GM23248 (cell line): ENCODE results near the gene PAQR4. TPM values are rescaled to one million over a fixed set of nuclear protein-coding genes. Genes with fewer than 3 reads are reported as not detected.
"Not testable (repeated sequence)": the region's sequence is repeated elsewhere in the genome, so short reads cannot be mapped to it uniquely, and the experiment has no call there.

Experiments used
- DNase-seq: peaks from one replicate; pipeline ENCODE4 v3.0.0-alpha.2; 2015
- H2AFZ ChIP-seq: fragments of 200-600 bp; sonication (generic); 2 replicates; pipeline ENCODE4 v1.6.1; 2016; ENCODE audit warnings: antibody characterized with exemption
- H3F3A ChIP-seq: fragments of 200-600 bp; sonication (generic); 2 replicates; pipeline ENCODE4 v1.6.1; 2016; ENCODE audit warnings: mild to moderate bottlenecking, antibody characterized with exemption, mixed run types; ENCODE audit not compliant: insufficient read depth
- H3K27ac ChIP-seq: fragments of 200-600 bp; sonication (generic); 2 replicates; pipeline ENCODE4 v1.5.1; 2016; ENCODE audit warnings: mild to moderate bottlenecking
- H3K27me3 ChIP-seq: fragments of 200-600 bp; sonication (generic); replicated peaks from 2 replicates; pipeline ENCODE4 v1.6.1; 2016; ENCODE audit warnings: mild to moderate bottlenecking; ENCODE audit not compliant: insufficient read depth
- H3K36me3 ChIP-seq: fragments of 200-600 bp; sonication (generic); 2 replicates; pipeline ENCODE4 v1.6.1; 2016; ENCODE audit warnings: low read depth, mild to moderate bottlenecking
- H3K4me1 ChIP-seq: fragments of 200-600 bp; sonication (generic); 2 replicates; pipeline ENCODE4 v1.6.1; 2016; ENCODE audit warnings: mild to moderate bottlenecking; ENCODE audit not compliant: insufficient read depth
- H3K4me2 ChIP-seq: fragments of 200-600 bp; sonication (generic); one replicate; pipeline ENCODE4 v1.6.1; 2016; ENCODE audit warnings: mild to moderate bottlenecking; ENCODE audit not compliant: unreplicated experiment
- H3K4me3 ChIP-seq: fragments of 200-600 bp; sonication (generic); 2 replicates; pipeline ENCODE4 v1.5.1; 2016; ENCODE audit warnings: mild to moderate bottlenecking
- H3K79me2 ChIP-seq: fragments of 200-600 bp; sonication (generic); 2 replicates; pipeline ENCODE4 v1.6.1; 2016; ENCODE audit warnings: mild to moderate bottlenecking; ENCODE audit not compliant: insufficient read depth
- H3K9ac ChIP-seq: fragments of 200-600 bp; sonication (generic); 2 replicates; pipeline ENCODE4 v1.6.1; 2016; ENCODE audit warnings: mild to moderate bottlenecking
- H3K9me2 ChIP-seq: fragments of 200-600 bp; sonication (generic); 2 replicates; pipeline ENCODE4 v1.6.1; 2016; ENCODE audit warnings: mixed run types, mild to moderate bottlenecking, moderate library complexity; ENCODE audit not compliant: insufficient read depth
- H3K9me3 ChIP-seq: fragments of 200-600 bp; sonication (generic); one replicate; pipeline ENCODE4 v1.6.1; 2017; ENCODE audit warnings: low read depth
- H4K20me1 ChIP-seq: fragments of 200-600 bp; sonication (generic); 2 replicates; pipeline ENCODE4 v1.6.0; 2016; ENCODE audit not compliant: insufficient read depth
- EZH2 ChIP-seq: fragments of 200-600 bp; sonication (generic); IDR thresholded peaks from 2 replicates; pipeline ENCODE4 v1.6.1; 2018; ENCODE audit warnings: antibody characterized with exemption, mild to moderate bottlenecking; ENCODE audit not compliant: insufficient read depth, poor library complexity, severe bottlenecking
- EZH2phosphoT487 ChIP-seq: fragments of 200-600 bp; sonication (generic); IDR thresholded peaks from 2 replicates; pipeline ENCODE4 v1.6.1; 2018; ENCODE audit warnings: antibody characterized with exemption, moderate library complexity, mild to moderate bottlenecking, low read depth; ENCODE audit not compliant: insufficient read depth
- WGBS, 2 experiments: methylation state at CpG; one replicate each; pipeline ENCODE4 v1.1.6; 2015 to 2017; ENCODE audit warnings: low lambda C conversion rate in 2 of 2, low coverage in 1 of 2; ENCODE audit errors: missing lambda C conversion rate in 2 of 2; 5-methylcytosine and 5-hydroxymethylcytosine counted together
- in situ Hi-C: fragments of 300-500 bp; cut with MboI; formaldehyde crosslinking; loops from 2 replicates; pipeline ENCODE4 v1.15.0; 2020
- polyA plus RNA-seq: library from polyadenylated mRNA; unstranded; fragments of >200 nt; fragmentation: Nextera tagmentation; extraction: Ambion mirVana; gene quantifications from 2 replicates; pipeline ENCODE4 v1.2.1, GENCODE V29; 2016
- total RNA-seq: library from RNA; depleted of rRNA; stranded (reverse); fragments of >200 nt; shearing (Covaris generic); gene quantifications from 2 replicates; pipeline ENCODE4 v1.2.3, GENCODE V29; 2014

The PAQR4 gene
- total and polyA plus RNA-seq, 2 experiments from 2014 or later = 5.1 to 7.7 TPM

DNA sequence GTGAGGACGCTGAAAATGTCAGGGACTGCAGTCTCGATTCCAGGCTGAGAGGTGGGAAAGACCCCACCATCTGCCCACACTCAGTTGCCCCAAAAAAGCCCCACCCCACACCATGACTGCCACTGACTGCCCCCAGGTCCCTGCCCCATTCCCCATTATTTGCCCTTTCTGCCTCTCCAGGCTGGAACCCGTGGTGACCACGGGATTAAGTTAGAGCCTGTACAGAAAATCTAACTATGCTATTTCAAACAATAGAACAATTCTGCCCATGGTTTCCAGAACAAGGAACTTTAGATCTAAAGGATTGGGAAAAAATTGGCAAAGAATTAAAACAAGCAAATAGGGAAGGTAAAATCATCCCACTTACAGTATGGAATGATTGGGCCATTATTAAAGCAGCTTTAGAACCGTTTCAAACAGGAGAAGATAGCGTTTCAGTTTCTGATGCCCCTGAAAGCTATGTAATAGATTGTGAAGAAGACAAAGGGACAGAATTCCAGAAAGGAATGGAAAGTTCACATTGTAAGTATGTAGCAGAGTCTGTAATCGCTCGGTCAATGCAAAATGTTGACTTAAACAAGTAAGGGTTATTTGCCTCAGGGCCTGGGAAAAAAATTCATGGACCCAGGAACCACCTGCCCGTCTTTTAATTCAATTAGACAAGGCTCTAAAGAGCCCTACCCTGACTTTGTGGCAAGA lies 43.0 kb upstream of the PAQR4 start:
- H3K36me3 ChIP-seq = peaks cover 3% of the 10 kb centered on the region; the same call in 1 of the 2 replicates
- H3K4me3 ChIP-seq = no peak overlapping the region
- no peaks in the 10 kb centered on the region for H4K20me1 ChIP-seq
- no peak overlapping the region for H2AFZ ChIP-seq
- H3K4me1 ChIP-seq = no peaks in the 10 kb centered on the region
- DNase-seq = no peak
- H3K9me2 ChIP-seq = no peaks in the 10 kb centered on the region
- H3K9me3 ChIP-seq = no peaks in the 10 kb centered on the region
- no peak overlapping the region for H3K4me2 ChIP-seq
- H3K27me3 ChIP-seq = no peaks in the 10 kb centered on the region
- H3F3A ChIP-seq = peaks cover 7% of the 10 kb centered on the region; the same call in 1 of the 2 replicates
- peaks cover 11% of the 10 kb centered on the region for H3K79me2 ChIP-seq
- H3K27ac ChIP-seq = no peak overlapping the region
- no peak overlapping the region for H3K9ac ChIP-seq
- TF ChIP-seq EZH2 = no peak
- WGBS, 2 experiments = 74 to 79% methylated on average over 9 of the region's 9 CpGs
- in situ Hi-C loops = no loop called here

DNA sequence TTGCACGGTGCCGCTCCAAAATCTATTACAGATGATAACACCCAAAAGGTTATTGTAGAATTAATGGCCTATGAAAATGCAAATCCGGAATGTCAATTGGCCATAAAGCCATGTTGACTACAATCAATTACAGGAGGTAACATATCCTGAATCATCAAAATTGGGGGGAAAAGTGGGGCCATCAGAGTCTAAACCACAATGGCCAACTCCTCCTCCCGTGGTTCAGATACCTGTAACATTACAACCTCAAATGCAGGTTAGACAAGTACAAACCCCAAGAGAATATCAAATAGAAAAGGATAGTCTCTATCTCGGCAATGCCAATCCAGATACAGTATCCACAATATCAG lies 42.5 kb upstream of the PAQR4 start:
- Histone ChIP-seq H3K4me3 (peak overlapping the region; percentile 57), H3K9me2 (no peaks in the 10 kb centered on the region), H3F3A (peaks cover 7% of the 10 kb centered on the region; the same call in 1 of the 2 replicates), H3K9ac (peak overlapping the region; percentile 62), H3K9me3 (no peaks in the 10 kb centered on the region), H3K27ac (0 out of 2 replicates have a peak overlapping the region, but pooled peaks have one; percentile 13), H3K4me2 (peak overlapping the region; percentile 81), H4K20me1 (no peaks in the 10 kb centered on the region), H3K79me2 (peaks cover 11% of the 10 kb centered on the region), H2AFZ (peak overlapping the region; percentile 78), H3K4me1 (no peaks in the 10 kb centered on the region), H3K36me3 (peaks cover 3% of the 10 kb centered on the region; the same call in 1 of the 2 replicates), H3K27me3 (no peaks in the 10 kb centered on the region)
- 60 to 66% methylated on average over 5 of the region's 5 CpGs for WGBS, 2 experiments
- DNase-seq = no peak
- TF ChIP-seq EZH2 (no peak), EZH2phosphoT487 (no peak)
- in situ Hi-C loops = no loop called here

DNA sequence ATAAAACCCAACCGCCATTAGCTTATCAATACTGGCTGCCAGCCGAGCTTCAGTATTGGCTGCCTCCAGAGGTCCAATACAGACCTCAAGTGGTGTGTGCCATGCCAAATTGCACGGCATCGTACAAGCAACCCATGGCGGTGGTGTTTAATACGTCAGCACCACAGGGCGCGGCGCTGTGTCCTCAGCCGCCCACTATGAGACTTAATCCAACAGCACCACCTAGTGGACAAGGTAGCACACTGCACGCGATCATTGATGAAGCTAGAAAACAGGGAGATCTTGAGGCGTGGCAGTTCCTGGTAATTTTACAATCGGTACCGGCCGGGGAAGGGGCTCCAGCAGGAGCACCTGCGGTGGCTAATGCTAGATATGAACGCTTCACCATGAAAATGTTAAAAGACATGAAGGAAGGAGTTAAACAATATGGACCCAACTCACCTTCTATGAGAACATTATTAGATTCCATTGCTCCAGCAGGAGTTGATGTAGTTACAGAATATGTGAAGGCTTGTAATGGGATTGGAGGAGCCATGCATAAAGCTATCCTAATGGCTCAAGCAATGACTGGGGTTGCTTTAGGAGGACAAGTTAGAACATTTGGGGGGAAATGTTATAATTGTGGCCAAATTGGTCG lies 42.0 kb upstream of the PAQR4 start:
- WGBS, 2 experiments = 11% methylated on average over 19 of the region's 19 CpGs
- TF ChIP-seq EZH2phosphoT487 = no peak
- Histone ChIP-seq H3K4me3 (peak overlapping the region; percentile 57), H3K4me1 (no peaks in the 10 kb centered on the region), H3K36me3 (peaks cover 3% of the 10 kb centered on the region; the same call in 1 of the 2 replicates), H4K20me1 (no peaks in the 10 kb centered on the region), H2AFZ (peak overlapping the region; percentile 78), H3K9me3 (no peaks in the 10 kb centered on the region), H3K4me2 (peak overlapping the region; percentile 81), H3F3A (peaks cover 7% of the 10 kb centered on the region; the same call in 1 of the 2 replicates), H3K27me3 (no peaks in the 10 kb centered on the region), H3K79me2 (peaks cover 8% of the 10 kb centered on the region), H3K27ac (0 out of 2 replicates have a peak overlapping the region, but pooled peaks have one; percentile 13), H3K9ac (peak overlapping the region; percentile 62), H3K9me2 (no peaks in the 10 kb centered on the region)
- peak; percentile 94 for DNase-seq
- in situ Hi-C loops = no loop called here

DNA sequence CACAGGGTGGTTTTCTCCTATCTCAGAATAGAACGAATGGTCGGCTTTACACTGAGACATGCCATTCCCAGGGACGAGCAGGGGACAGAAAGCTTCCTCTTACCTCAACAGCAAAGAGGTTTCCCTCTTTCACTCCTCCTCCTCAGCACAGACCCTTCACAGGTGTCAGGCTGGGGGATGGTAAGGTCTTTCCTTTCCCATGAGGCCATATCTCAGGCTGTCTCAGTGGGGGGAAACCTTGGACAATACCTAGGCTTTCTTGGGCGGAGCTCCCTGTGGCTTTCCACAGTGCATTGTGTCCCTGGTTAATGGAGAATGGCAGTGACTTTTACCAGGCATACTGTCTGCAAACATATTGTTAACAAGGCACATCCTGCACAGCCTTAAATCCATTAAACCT lies 41.0 kb upstream of the PAQR4 start:
- H3K79me2 ChIP-seq, H3K36me3 ChIP-seq, H3K4me1 ChIP-seq, H3F3A ChIP-seq, H3K9me3 ChIP-seq, H3K9ac ChIP-seq, DNase-seq, H3K9me2 ChIP-seq, H2AFZ ChIP-seq, H3K4me3 ChIP-seq, H3K27ac ChIP-seq, H3K4me2 ChIP-seq, in situ Hi-C loops, H3K27me3 ChIP-seq, H4K20me1 ChIP-seq: not testable (repeated sequence)
- 85 to 92% methylated on average over 4 of the region's 4 CpGs for WGBS, 2 experiments
